ENCODE results near the gene ANKRD13D. TPM values are rescaled to one million over a fixed set of nuclear protein-coding genes. Genes with fewer than 3 reads are reported as not detected.
A peak's percentile ranks its signal among the peaks of the same experiment; 100 is the strongest.
"Not testable (repeated sequence)": the region's sequence is repeated elsewhere in the genome, so short reads cannot be mapped to it uniquely, and the experiment has no call there.

ANKRD13D gene
- total RNA-seq, 2 donors from 2014 or later = 78.5 to 90.9 TPM

DNA sequence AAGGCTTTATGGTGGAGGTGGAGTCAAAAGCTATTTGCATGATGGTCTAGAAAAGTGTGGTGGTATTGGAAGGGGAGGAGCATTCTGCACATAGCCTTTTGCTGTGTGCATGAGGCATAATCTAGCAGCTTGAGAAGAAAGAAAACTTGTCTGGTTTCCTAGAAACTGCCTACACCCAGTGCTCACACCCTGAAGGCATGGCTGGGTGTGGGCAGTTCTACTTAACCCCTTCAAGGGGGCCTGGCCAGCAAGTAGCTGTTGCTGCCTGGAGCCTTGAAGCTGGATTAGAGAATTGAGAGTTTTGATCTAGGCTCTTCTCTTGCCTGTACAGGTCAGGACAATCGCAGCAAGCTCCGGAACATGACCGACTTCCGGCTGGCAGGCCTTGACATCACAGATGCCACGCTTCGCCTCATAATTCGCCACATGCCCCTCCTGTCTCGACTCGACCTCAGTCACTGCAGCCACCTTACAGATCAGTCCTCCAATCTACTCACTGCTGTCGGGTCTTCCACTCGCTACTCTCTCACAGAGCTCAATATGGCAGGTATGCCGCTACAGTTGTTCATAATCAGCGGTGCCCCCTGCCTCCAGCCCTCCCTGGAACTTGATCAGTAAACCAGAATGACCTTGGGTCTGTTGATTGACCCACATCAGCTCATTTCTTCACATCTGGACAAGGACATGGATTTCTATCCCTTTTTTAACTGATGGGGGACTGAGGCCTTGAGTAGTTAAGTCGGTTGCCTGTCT is 35.1 kb upstream of the ANKRD13D start:
- peaks cover 17 to 30% of the 10 kb centered on the region in 2 donors for H3K36me3 Mint-ChIP-seq (ENCODE audit: insufficient read depth in 2 of 2)

GRCh38 chr11:67254798-67255197 is 34.3 kb upstream of the ANKRD13D start:
- H3K36me3 Mint-ChIP-seq (ENCODE audit: insufficient read depth in 2 of 2) = peaks cover 12 to 22% of the 10 kb centered on the region in 2 donors
- no peak overlapping the region for H3K4me3 Mint-ChIP-seq
- peak overlapping the region; percentile 6 for H3K27ac Mint-ChIP-seq
- peaks cover 13% of the 10 kb centered on the region for H3K4me1 Mint-ChIP-seq (ENCODE audit: low read depth)
- ATAC-seq (replicated peaks in 1 of 2) (no peak), DNase-seq (no peak)
- H3K27me3 Mint-ChIP-seq (ENCODE audit: low read depth) = no peaks in the 10 kb centered on the region
- H3K9me3 Mint-ChIP-seq = no peaks in the 10 kb centered on the region

More for the DNA sequence above, 35.1 kb upstream of the ANKRD13D start:
- Mint-ChIP-seq H3K27ac (peak overlapping the region; percentile 61), H3K9me3 (no peaks in the 10 kb centered on the region), H3K27me3 (ENCODE audit: low read depth) (no peaks in the 10 kb centered on the region), H3K4me3 (no peak overlapping the region), H3K4me1 (ENCODE audit: low read depth) (peaks cover 13% of the 10 kb centered on the region)
- ATAC-seq (replicated peaks in 1 of 2) = no peak
- no peak for DNase-seq

- DNase-seq = no peak
- Mint-ChIP-seq H3K4me1 (ENCODE audit: low read depth) (peaks cover 14% of the 10 kb centered on the region), H3K27ac (no peak overlapping the region), H3K27me3 (ENCODE audit: low read depth) (no peaks in the 10 kb centered on the region), H3K36me3 (ENCODE audit: insufficient read depth in 2 of 2) (peaks cover 12 to 20% of the 10 kb centered on the region in 2 donors), H3K9me3 (no peaks in the 10 kb centered on the region), H3K4me3 (no peak overlapping the region)
- ATAC-seq (replicated peaks in 1 of 2) = no peak
Measured at GRCh38 chr11:67255353-67255752, 33.8 kb upstream of the ANKRD13D start.

- no peaks in the 10 kb centered on the region for H3K9me3 Mint-ChIP-seq
- H3K36me3 Mint-ChIP-seq (ENCODE audit: insufficient read depth in 2 of 2) = peaks cover 12 to 15% of the 10 kb centered on the region in 2 donors
- no peak for DNase-seq
- peak overlapping the region; percentile 47 for H3K27ac Mint-ChIP-seq
- peaks cover 17% of the 10 kb centered on the region for H3K4me1 Mint-ChIP-seq (ENCODE audit: low read depth)
- no peak overlapping the region for H3K4me3 Mint-ChIP-seq
- H3K27me3 Mint-ChIP-seq (ENCODE audit: low read depth) = no peaks in the 10 kb centered on the region
- ATAC-seq (replicated peaks in 1 of 2) = no peak
Measured at GRCh38 chr11:67255864-67256263, 33.2 kb upstream of the ANKRD13D start.

- peaks cover 22% of the 10 kb centered on the region for H3K4me1 Mint-ChIP-seq (ENCODE audit: low read depth)
- no peaks in the 10 kb centered on the region for H3K27me3 Mint-ChIP-seq (ENCODE audit: low read depth)
- H3K9me3 Mint-ChIP-seq = no peaks in the 10 kb centered on the region
- ATAC-seq (replicated peaks in 1 of 2) (no peak), DNase-seq (no peak)
- H3K36me3 Mint-ChIP-seq (ENCODE audit: insufficient read depth in 2 of 2) = peaks cover 12 to 15% of the 10 kb centered on the region in 2 donors
- H3K27ac Mint-ChIP-seq = peak overlapping the region; percentile 53
- no peak overlapping the region for H3K4me3 Mint-ChIP-seq
Measured at GRCh38 chr11:67256477-67257135, 32.5 kb upstream of the ANKRD13D start.

DNA sequence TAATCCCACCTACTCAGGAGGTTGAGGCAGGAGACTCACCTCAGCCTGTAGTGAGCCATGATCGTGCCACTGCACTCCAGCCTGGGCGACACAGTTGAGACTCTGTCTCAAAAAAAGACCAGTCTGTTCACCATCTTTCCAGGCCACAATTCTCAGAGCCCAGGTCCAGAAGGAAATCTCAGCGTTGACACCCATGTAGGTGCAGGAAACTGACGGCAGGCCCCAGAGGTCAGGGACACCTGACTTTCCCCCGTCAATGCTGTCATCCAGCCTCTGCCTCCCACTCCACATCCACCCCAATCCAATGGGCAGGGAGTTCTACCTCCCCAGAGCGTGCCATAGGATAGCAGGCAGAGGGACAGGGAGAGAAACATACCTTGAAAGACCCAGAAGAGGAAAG is 28.7 kb upstream of the ANKRD13D start:
- Mint-ChIP-seq H3K36me3 (ENCODE audit: insufficient read depth in 2 of 2) (peaks cover 0 to 4% of the 10 kb centered on the region in 2 donors), H3K9me3 (no peaks in the 10 kb centered on the region), H3K27me3 (ENCODE audit: low read depth) (no peaks in the 10 kb centered on the region), H3K27ac (no peak overlapping the region), H3K4me1 (ENCODE audit: low read depth) (peaks cover 47% of the 10 kb centered on the region), H3K4me3 (peak overlapping the region; percentile 24 to 71)
- ATAC-seq (replicated peaks in 1 of 2) (no peak), DNase-seq (no peak)

GRCh38 chr11:67260885-67261639 is 28.0 kb upstream of the ANKRD13D start:
- not testable (repeated sequence) for H3K36me3 Mint-ChIP-seq (ENCODE audit: insufficient read depth in 2 of 2); ATAC-seq (replicated peaks in 1 of 2); H3K9me3 Mint-ChIP-seq; H3K27me3 Mint-ChIP-seq (ENCODE audit: low read depth)
- Mint-ChIP-seq H3K4me3 (peak overlapping the region; percentile 60 to 71), H3K27ac (peak overlapping the region; percentile 30), H3K4me1 (ENCODE audit: low read depth) (peaks cover 54% of the 10 kb centered on the region)
- peak; percentile 56 to 60 for DNase-seq

DNA sequence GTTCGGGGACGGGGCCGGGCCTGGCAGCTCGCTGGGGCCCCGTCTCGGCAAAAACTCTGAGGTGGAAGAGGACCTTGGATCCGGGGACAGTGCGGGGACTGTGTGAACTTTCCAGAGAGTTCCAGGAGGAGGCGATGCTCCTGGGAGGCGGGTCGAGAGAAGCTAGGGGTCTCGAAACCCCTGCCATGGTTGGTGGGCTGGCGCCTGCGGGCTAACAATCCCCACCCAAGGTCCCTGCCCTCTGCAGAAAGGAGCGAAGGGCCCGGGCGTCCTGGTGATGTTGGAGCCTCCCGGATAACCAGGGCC is 27.5 kb upstream of the ANKRD13D start:
- H3K9me3 Mint-ChIP-seq = no peaks in the 10 kb centered on the region
- ATAC-seq (replicated peaks in 1 of 2) = no peak
- H3K27me3 Mint-ChIP-seq (ENCODE audit: low read depth) = no peaks in the 10 kb centered on the region
- peak overlapping the region; percentile 60 to 71 for H3K4me3 Mint-ChIP-seq
- DNase-seq = no peak
- H3K36me3 Mint-ChIP-seq (ENCODE audit: insufficient read depth in 2 of 2) = peaks cover 0 to 4% of the 10 kb centered on the region in 2 donors
- peaks cover 55% of the 10 kb centered on the region for H3K4me1 Mint-ChIP-seq (ENCODE audit: low read depth)
- no peak overlapping the region for H3K27ac Mint-ChIP-seq

- no peaks in the 10 kb centered on the region for H3K27me3 Mint-ChIP-seq (ENCODE audit: low read depth)
- H3K36me3 Mint-ChIP-seq (ENCODE audit: insufficient read depth in 2 of 2) = peaks cover 1 to 4% of the 10 kb centered on the region in 2 donors
- H3K4me1 Mint-ChIP-seq (ENCODE audit: low read depth) = peaks cover 55% of the 10 kb centered on the region
- peak overlapping the region; percentile 66 for H3K27ac Mint-ChIP-seq
- H3K4me3 Mint-ChIP-seq = peak overlapping the region; percentile 68 to 71
- ATAC-seq (replicated peaks in 1 of 2) (no peak), DNase-seq (no peak)
- no peaks in the 10 kb centered on the region for H3K9me3 Mint-ChIP-seq
Measured at GRCh38 chr11:67261946-67262681, 27.0 kb upstream of the ANKRD13D start.

DNA sequence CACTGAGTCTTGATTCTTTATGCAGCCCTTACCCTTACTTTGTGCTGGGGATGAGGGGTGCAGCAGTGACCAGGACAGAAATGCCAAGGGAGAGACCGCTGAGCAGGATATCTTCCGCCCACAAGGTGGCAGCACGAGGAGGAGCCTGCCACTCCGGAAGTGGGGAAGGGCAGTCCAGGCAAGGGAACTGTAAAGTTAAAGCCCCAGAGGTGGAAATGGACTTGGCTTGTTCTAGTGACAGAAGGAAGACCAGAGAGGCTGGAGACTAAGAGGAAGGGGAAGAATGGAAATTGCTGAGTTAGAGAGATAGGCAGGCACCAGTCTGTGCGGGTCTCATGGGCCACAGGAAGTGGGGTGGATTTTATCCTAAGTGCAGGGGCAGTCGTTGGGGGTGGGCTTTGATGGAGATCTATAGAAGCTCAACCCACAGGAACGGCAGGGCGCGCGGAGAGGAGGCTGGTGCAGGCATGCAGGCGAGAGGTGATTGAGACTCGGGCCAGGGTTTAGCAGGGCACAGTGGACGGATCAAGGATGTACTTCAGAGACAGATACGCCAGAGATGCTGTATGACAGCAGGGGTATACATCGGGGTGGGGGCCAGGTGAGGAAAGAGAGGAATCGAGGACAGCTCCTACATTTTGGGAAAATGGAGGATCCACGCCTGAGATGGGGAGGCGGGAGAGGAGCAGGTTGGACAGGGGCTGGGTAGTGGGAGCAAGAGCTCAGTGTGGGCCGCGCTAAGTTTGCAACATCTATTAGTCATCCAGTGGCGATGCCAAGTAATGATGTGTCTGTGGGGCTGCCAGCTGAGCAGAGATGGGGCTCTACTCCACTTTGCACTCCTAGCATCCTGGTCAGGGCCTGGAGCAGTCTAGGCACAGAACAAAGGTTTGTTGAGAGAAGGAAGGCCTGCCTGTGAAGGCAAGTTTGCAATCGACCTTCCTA is 26.1 kb upstream of the ANKRD13D start:
- ATAC-seq (replicated peaks in 1 of 2) (peak; percentile 49 to 59), DNase-seq (peak; percentile 83 to 84)
- Mint-ChIP-seq H3K4me1 (ENCODE audit: low read depth) (peaks cover 57% of the 10 kb centered on the region), H3K36me3 (ENCODE audit: insufficient read depth in 2 of 2) (peaks cover 8 to 13% of the 10 kb centered on the region in 2 donors), H3K9me3 (no peaks in the 10 kb centered on the region), H3K27ac (peak overlapping the region; percentile 66), H3K27me3 (ENCODE audit: low read depth) (no peaks in the 10 kb centered on the region), H3K4me3 (peak overlapping the region; percentile 68 to 71)

DNA sequence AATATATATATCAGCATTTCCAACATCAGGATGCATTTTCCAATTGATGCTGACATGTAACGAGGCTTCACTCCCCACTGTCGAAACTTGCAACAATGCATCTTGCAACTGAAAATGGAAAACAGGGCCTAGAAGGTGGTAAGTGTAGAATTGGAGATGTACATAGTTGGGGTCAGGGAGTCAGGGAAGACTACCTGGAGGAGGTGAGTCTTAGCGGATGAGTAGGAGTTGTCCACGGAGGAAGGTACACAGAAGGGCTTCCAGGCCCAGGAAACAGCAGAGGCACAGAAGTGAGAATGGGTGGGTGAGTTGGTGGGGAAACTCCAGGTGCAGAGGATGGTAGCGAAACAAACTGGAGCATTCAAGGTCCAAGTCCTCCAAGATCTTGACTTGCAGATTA is 24.8 kb upstream of the ANKRD13D start:
- Mint-ChIP-seq H3K27me3 (ENCODE audit: low read depth) (no peaks in the 10 kb centered on the region), H3K36me3 (ENCODE audit: insufficient read depth in 2 of 2) (peaks cover 11 to 16% of the 10 kb centered on the region in 2 donors), H3K4me1 (ENCODE audit: low read depth) (peaks cover 65% of the 10 kb centered on the region), H3K27ac (peak overlapping the region; percentile 76), H3K4me3 (peak overlapping the region; percentile 78 to 88), H3K9me3 (no peaks in the 10 kb centered on the region)
- ATAC-seq (replicated peaks in 1 of 2) (no peak), DNase-seq (no peak)
